Effector memory CD4-positive, alpha-beta T cell (primary cell): ENCODE results near the gene PRDX2.
"Not testable (repeated sequence)": the region's sequence is repeated elsewhere in the genome, so short reads cannot be mapped to it uniquely, and the experiment has no call there.

Experiments
- DNase-seq, 3 donors: peaks; one replicate each; pipeline ENCODE4 v3.0.0-alpha.2; 2020
- H3K27ac ChIP-seq: 2 replicates; pipeline ENCODE4 v1.7.0; 2013; ENCODE audit warnings: mild to moderate bottlenecking, low read length, moderate library complexity; ENCODE audit not compliant: insufficient read depth, poor library complexity, severe bottlenecking
- H3K27me3 ChIP-seq: replicated peaks from 2 replicates; pipeline ENCODE4 v1.7.0; 2013; ENCODE audit warnings: mild to moderate bottlenecking, low read length; ENCODE audit not compliant: insufficient read depth, control insufficient read depth, poor library complexity, severe bottlenecking
- H3K36me3 ChIP-seq: 2 replicates; pipeline ENCODE4 v1.7.0; 2013; ENCODE audit warnings: mild to moderate bottlenecking, low read length, moderate library complexity; ENCODE audit not compliant: control insufficient read depth, insufficient read depth
- H3K4me1 ChIP-seq: 2 replicates; pipeline ENCODE4 v1.7.0; 2013; ENCODE audit warnings: low read length, mild to moderate bottlenecking; ENCODE audit not compliant: control insufficient read depth, insufficient read depth, poor library complexity, severe bottlenecking
- H3K4me3 ChIP-seq: 2 replicates; pipeline ENCODE4 v1.7.0; 2013; ENCODE audit warnings: low read length, low read depth, mild to moderate bottlenecking; ENCODE audit not compliant: insufficient read depth, poor library complexity, severe bottlenecking
- H3K9me3 ChIP-seq: 2 replicates; pipeline ENCODE4 v1.7.0; 2013; ENCODE audit warnings: mild to moderate bottlenecking, low read length, moderate library complexity; ENCODE audit not compliant: control insufficient read depth
- total RNA-seq, 3 donors: gene quantifications; one replicate each; lab custom pipeline; 2026; lab: John Stamatoyannopoulos, UW

Gene PRDX2
- total RNA-seq = 44.5 to 75.6 (median 59.2) reads per million in 3 donors

GRCh38 chr19:12801466-12802266 is at the start of gene PRDX2, which contains the start of gene THSD8:
TSS of gene PRDX2 (minus strand) at chr19:12801800. CDS start at chr19:12801261, 539 bp downstream.
TSS of gene THSD8 (plus strand) at chr19:12802069. CDS start at chr19:12802072, 3 bp downstream.
- Histone ChIP-seq H3K27ac (peak within 1 kb of the TSS; percentile 60), H3K9me3 (no peaks in the 10 kb centered on the region), H3K36me3 (peaks cover 6% of the 10 kb centered on the region), H3K4me1 (peaks cover 34% of the 10 kb centered on the region), H3K27me3 (no peaks in the 10 kb centered on the region), H3K4me3 (peak within 1 kb of the TSS; percentile 80)
- peak; percentile 46 to 59 (median 50) for DNase-seq

- DNase-seq = peak; percentile 59 to 76 (median 74)
- Histone ChIP-seq H3K4me3 (peak overlapping the region; percentile 4), H3K36me3 (no peaks in the 10 kb centered on the region), H3K4me1 (peaks cover 5% of the 10 kb centered on the region), H3K27ac (no peak overlapping the region), H3K9me3 (no peaks in the 10 kb centered on the region), H3K27me3 (peaks cover 14% of the 10 kb centered on the region)
Observed at GRCh38 chr19:12847159-12848139, 45.8 kb upstream of the PRDX2 start.

GRCh38 chr19:12846613-12847012 is 45.0 kb upstream of the PRDX2 start:
- DNase-seq, H3K4me3 ChIP-seq, H3K9me3 ChIP-seq, H3K36me3 ChIP-seq, H3K4me1 ChIP-seq, H3K27ac ChIP-seq: not testable (repeated sequence)
- peaks cover 15% of the 10 kb centered on the region for H3K27me3 ChIP-seq

- no peak overlapping the region for H3K4me3 ChIP-seq
- DNase-seq = no peak
- H3K27ac ChIP-seq = no peak overlapping the region
- no peaks in the 10 kb centered on the region for H3K9me3 ChIP-seq
- no peaks in the 10 kb centered on the region for H3K36me3 ChIP-seq
- H3K4me1 ChIP-seq = peaks cover 15% of the 10 kb centered on the region
- peaks cover 29% of the 10 kb centered on the region for H3K27me3 ChIP-seq
Observed at GRCh38 chr19:12843999-12844732, 42.6 kb upstream of the PRDX2 start.

- no peak overlapping the region for H3K4me3 ChIP-seq
- no peaks in the 10 kb centered on the region for H3K9me3 ChIP-seq
- peaks cover 23% of the 10 kb centered on the region for H3K4me1 ChIP-seq
- H3K36me3 ChIP-seq = no peaks in the 10 kb centered on the region
- no peak for DNase-seq
- H3K27ac ChIP-seq = no peak overlapping the region
- H3K27me3 ChIP-seq = peaks cover 38% of the 10 kb centered on the region
Observed at GRCh38 chr19:12843328-12843727, 41.7 kb upstream of the PRDX2 start.

- H3K4me3 ChIP-seq = no peak overlapping the region
- peaks cover 44% of the 10 kb centered on the region for H3K27me3 ChIP-seq
- H3K9me3 ChIP-seq = no peaks in the 10 kb centered on the region
- H3K36me3 ChIP-seq = no peaks in the 10 kb centered on the region
- H3K4me1 ChIP-seq = peaks cover 23% of the 10 kb centered on the region
- no peak overlapping the region for H3K27ac ChIP-seq
- no peak for DNase-seq
Observed at GRCh38 chr19:12842511-12842910, 40.9 kb upstream of the PRDX2 start.

- H3K27ac ChIP-seq = no peak overlapping the region
- DNase-seq = no peak
- no peaks in the 10 kb centered on the region for H3K36me3 ChIP-seq
- no peak overlapping the region for H3K4me3 ChIP-seq
- peaks cover 44% of the 10 kb centered on the region for H3K27me3 ChIP-seq
- H3K9me3 ChIP-seq = no peaks in the 10 kb centered on the region
- peaks cover 18% of the 10 kb centered on the region for H3K4me1 ChIP-seq
Observed at GRCh38 chr19:12841094-12841493, 39.5 kb upstream of the PRDX2 start.

GRCh38 chr19:12840091-12841079 is 38.8 kb upstream of the PRDX2 start:
- Histone ChIP-seq H3K4me3 (no peak overlapping the region), H3K9me3 (no peaks in the 10 kb centered on the region), H3K27me3 (peaks cover 50% of the 10 kb centered on the region), H3K36me3 (no peaks in the 10 kb centered on the region), H3K4me1 (peaks cover 18% of the 10 kb centered on the region), H3K27ac (no peak overlapping the region)
- peak in 2 of 3 donors; percentile 28 to 29 for DNase-seq
